Measurements from ENCODE around the gene TAS2R40.

DNA sequence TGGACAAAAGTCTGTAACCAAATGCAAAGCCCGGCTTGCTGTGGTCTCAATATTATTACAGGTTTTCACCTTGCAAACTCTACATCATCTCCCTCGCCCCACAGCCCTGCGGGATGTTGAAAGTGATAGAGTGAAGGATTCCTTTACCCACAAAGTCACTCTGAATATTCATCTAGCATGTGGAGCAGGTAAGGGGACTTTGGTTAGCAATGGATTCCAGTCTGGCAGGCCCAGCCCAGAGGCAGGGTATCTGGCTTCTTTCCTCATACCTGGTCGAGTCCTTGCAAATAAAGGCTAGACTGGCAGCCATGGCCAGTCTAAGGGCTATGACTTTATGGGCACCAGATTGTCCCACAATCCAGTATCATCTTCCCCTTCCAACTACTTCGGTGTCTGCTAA is 3.2 kb downstream of the TAS2R40 start:
- TF ChIP-seq POLR2AphosphoS5 (IDR thresholded peaks at IDR 0.05; ENCODE audit: low read depth, low read length), result no peak
- TF ChIP-seq, protein P1, sequence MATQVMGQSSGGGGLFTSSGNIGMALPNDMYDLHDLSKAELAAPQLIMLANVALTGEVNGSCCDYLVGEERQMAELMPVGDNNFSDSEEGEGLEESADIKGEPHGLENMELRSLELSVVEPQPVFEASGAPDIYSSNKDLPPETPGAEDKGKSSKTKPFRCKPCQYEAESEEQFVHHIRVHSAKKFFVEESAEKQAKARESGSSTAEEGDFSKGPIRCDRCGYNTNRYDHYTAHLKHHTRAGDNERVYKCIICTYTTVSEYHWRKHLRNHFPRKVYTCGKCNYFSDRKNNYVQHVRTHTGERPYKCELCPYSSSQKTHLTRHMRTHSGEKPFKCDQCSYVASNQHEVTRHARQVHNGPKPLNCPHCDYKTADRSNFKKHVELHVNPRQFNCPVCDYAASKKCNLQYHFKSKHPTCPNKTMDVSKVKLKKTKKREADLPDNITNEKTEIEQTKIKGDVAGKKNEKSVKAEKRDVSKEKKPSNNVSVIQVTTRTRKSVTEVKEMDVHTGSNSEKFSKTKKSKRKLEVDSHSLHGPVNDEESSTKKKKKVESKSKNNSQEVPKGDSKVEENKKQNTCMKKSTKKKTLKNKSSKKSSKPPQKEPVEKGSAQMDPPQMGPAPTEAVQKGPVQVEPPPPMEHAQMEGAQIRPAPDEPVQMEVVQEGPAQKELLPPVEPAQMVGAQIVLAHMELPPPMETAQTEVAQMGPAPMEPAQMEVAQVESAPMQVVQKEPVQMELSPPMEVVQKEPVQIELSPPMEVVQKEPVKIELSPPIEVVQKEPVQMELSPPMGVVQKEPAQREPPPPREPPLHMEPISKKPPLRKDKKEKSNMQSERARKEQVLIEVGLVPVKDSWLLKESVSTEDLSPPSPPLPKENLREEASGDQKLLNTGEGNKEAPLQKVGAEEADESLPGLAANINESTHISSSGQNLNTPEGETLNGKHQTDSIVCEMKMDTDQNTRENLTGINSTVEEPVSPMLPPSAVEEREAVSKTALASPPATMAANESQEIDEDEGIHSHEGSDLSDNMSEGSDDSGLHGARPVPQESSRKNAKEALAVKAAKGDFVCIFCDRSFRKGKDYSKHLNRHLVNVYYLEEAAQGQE (IDR thresholded peaks at IDR 0.05; ENCODE audit: insufficient read depth in 1 of 2, low read depth in 2 of 2, low read length in 2 of 2), result no peak

Data from PFSK-1 (cell line).